Glutamatergic neuron (in vitro differentiated cells): ENCODE data around the gene NOMO2. TPM values are rescaled to one million over a fixed set of nuclear protein-coding genes. Genes with fewer than 3 reads are reported as not detected.
"Not testable (repeated sequence)": the region's sequence is repeated elsewhere in the genome, so short reads cannot be mapped to it uniquely, and the experiment has no call there.

Experiments
- DNase-seq: peaks from one replicate; pipeline ENCODE4 v3.0.0; 2022
- H3K27ac Mint-ChIP-seq: one replicate; pipeline ENCODE4 v1.8.0; 2020; ENCODE audit warnings: mild to moderate bottlenecking, mixed read lengths, inconsistent platforms; ENCODE audit not compliant: unreplicated experiment
- H3K27me3 Mint-ChIP-seq: one replicate; pipeline ENCODE4 v1.8.0; 2020; ENCODE audit warnings: mild to moderate bottlenecking, moderate library complexity, mixed read lengths, inconsistent platforms; ENCODE audit not compliant: unreplicated experiment
- H3K36me3 Mint-ChIP-seq: one replicate; pipeline ENCODE4 v1.8.0; 2020; ENCODE audit warnings: mild to moderate bottlenecking, mixed read lengths, inconsistent platforms; ENCODE audit not compliant: unreplicated experiment
- H3K4me1 Mint-ChIP-seq: one replicate; pipeline ENCODE4 v1.8.0; 2020; ENCODE audit warnings: mild to moderate bottlenecking, low read depth, mixed read lengths, inconsistent platforms; ENCODE audit not compliant: unreplicated experiment
- H3K4me3 Mint-ChIP-seq: one replicate; pipeline ENCODE4 v1.8.0; 2020; ENCODE audit warnings: mild to moderate bottlenecking, mixed read lengths, inconsistent platforms; ENCODE audit not compliant: unreplicated experiment
- H3K9me3 Mint-ChIP-seq: one replicate; pipeline ENCODE4 v1.8.0; 2020; ENCODE audit warnings: mild to moderate bottlenecking, moderate library complexity, mixed read lengths, inconsistent platforms; ENCODE audit not compliant: unreplicated experiment
- total RNA-seq: library from RNA; stranded (reverse); fragmentation: NEBNext Ultra II Directional; extraction: Animal tissue kit (Norgen Biotek cat#: 25700); gene quantifications from one replicate; pipeline ENCODE4 v1.2.1, GENCODE V29; 2021; ENCODE audit not compliant: unreplicated experiment

The NOMO2 gene
- total RNA-seq, 1 donor from 2014 or later, result 83.5 TPM

DNA sequence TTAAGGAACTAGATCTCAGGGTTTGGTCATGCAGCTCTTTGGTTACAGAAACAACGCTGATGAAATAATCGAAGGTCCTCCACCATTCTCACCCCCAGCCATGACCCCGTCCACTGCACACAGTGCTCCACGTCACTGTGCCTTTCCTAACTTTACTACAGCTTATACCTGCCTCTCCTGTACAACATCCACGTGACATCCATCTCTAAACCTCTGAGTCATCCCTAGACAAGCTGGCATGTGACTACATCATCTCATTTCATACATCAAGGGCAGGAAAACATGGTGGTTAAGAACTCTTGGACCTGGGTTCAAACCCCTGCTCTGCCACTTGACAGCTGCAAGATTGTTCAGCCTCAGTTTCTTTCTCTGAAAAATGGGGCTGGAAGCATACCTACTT, 64.9 kb downstream of the NOMO2 start:
- not testable (repeated sequence) for DNase-seq, H3K9me3 Mint-ChIP-seq, H3K27me3 Mint-ChIP-seq, H3K27ac Mint-ChIP-seq, H3K4me1 Mint-ChIP-seq, H3K4me3 Mint-ChIP-seq, H3K36me3 Mint-ChIP-seq

DNA sequence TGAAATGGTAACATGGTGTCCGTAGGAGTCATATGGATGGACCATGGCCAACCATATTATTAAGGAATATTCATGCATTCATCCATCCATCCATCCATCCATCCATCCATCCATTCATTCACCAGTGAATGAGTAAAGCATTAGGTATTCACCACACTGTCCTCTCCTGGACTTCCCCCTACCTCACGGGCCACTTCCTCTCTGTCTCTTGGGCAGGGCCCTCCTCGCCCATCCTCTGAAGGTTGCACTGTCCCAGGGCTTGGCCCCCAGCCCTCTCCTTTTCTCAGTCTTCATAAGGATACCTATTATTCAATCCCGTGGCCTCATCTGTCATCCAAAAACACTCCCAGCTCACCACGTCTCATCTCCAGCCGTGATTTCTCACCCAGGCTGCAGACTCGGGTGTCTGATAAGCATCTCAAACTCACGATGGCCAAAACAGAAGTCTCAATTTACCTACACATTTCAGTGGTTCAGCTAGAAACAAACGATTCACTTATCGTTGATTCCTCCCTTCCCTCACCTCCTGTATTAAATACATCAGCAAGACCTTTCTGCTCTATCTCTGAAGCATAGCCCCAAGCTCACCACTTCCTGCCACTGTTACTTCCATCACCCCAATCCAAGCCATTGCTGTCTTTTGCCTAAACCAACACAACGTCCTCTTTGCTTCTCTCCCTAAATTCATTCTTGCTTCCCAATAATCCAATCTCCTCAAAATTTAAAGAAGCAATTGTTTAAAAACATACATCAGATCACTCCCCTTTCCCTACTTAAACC, 69.6 kb downstream of the NOMO2 start:
- H3K27me3 Mint-ChIP-seq, DNase-seq, H3K36me3 Mint-ChIP-seq, H3K4me1 Mint-ChIP-seq, H3K27ac Mint-ChIP-seq, H3K9me3 Mint-ChIP-seq, H3K4me3 Mint-ChIP-seq: not testable (repeated sequence)

DNA sequence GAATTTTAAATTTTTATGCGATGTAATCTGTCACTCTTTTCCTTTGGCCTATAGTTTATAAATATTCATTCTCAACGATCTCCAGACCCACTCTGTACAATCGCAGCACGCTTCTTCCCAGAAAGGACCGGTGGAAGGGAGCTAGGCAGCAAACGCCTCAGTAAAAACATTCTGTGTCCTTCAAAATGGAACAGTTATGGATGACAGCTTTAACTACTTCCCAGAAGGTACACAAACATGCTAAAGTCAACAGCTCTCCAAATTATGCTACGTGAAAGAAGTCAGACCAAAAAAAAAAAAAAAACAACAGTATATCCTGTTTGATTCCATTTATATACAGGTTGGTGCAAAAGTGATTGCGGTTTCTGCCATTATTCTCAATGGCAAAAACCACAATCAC, 125.9 kb downstream of the NOMO2 start:
- not testable (repeated sequence) for H3K27me3 Mint-ChIP-seq, H3K36me3 Mint-ChIP-seq, H3K9me3 Mint-ChIP-seq, H3K4me3 Mint-ChIP-seq, H3K27ac Mint-ChIP-seq, H3K4me1 Mint-ChIP-seq, DNase-seq

DNA sequence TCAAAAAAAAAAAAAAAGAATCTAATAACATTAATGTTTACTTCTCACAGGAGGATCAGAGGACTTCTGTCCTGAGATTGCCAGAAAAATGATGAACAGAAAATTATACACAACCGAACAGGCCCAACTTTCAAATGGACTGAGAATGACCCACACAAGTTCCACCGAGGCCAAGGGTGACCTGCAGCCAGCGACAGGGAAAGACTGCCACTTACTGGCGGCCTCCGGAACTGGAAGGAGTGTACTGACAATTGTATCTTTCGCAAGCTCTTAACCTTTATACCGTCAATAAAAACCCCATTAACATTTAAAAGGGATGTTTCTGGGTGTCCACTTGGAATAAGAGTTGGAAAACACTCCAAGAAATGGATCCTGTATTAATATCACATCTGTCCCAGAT, 146.1 kb downstream of the NOMO2 start:
- not testable (repeated sequence) for H3K27me3 Mint-ChIP-seq, H3K4me1 Mint-ChIP-seq, H3K36me3 Mint-ChIP-seq, H3K9me3 Mint-ChIP-seq, H3K4me3 Mint-ChIP-seq, DNase-seq, H3K27ac Mint-ChIP-seq

DNA sequence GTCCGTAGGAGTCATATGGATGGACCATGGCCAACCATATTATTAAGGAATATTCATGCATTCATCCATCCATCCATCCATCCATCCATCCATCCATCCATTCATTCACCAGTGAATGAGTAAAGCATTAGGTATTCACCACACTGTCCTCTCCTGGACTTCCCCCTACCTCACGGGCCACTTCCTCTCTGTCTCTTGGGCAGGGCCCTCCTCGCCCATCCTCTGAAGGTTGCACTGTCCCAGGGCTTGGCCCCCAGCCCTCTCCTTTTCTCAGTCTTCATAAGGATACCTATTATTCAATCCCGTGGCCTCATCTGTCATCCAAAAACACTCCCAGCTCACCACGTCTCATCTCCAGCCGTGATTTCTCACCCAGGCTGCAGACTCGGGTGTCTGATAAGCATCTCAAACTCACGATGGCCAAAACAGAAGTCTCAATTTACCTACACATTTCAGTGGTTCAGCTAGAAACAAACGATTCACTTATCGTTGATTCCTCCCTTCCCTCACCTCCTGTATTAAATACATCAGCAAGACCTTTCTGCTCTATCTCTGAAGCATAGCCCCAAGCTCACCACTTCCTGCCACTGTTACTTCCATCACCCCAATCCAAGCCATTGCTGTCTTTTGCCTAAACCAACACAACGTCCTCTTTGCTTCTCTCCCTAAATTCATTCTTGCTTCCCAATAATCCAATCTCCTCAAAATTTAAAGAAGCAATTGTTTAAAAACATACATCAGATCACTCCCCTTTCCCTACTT, 152.2 kb downstream of the NOMO2 start:
- not testable (repeated sequence) for DNase-seq, H3K4me1 Mint-ChIP-seq, H3K27me3 Mint-ChIP-seq, H3K4me3 Mint-ChIP-seq, H3K36me3 Mint-ChIP-seq, H3K9me3 Mint-ChIP-seq, H3K27ac Mint-ChIP-seq

DNA sequence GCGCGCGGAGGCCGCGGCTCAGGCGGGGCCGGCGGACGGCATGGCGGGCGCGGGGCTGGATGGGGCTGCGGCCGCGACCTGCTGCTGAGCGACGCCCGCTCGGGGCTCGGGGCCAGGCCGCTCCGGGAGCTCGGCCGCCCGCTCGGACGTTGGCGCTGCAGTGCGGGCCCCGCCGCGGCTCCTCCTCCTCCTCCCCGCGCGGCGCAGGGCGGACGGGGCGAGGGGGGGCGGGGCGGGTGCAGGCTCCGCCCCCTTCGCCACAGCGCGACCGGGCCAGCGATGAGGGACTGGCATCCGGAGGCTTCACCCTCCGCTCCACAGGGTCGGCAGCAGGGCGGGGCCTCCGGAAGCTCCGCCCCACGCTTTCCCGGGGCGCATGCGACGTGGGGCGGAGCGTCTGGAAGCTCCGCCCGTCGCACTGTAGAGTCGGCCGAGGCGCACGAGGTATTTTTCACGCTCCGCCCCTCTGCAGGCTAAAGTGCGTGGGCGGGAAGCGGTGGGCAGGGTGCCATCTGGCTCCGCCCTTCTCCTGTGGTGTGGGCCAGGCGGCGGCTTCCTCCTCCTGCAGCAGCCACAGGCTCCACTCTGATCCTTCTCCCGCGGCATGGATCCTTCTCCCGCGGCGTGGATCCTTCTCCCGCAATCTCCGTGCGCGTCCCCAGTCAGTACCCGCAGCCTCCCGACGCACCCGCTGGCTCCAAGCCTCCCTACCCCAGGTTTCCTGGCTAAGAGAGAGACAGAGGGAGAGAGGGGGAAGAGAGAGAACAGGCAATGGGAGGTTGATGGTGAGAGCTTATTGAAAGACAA, 159.8 kb downstream of the NOMO2 start:
- H3K4me3 Mint-ChIP-seq, H3K27ac Mint-ChIP-seq, H3K36me3 Mint-ChIP-seq, H3K4me1 Mint-ChIP-seq, DNase-seq, H3K27me3 Mint-ChIP-seq, H3K9me3 Mint-ChIP-seq: not testable (repeated sequence)

DNA sequence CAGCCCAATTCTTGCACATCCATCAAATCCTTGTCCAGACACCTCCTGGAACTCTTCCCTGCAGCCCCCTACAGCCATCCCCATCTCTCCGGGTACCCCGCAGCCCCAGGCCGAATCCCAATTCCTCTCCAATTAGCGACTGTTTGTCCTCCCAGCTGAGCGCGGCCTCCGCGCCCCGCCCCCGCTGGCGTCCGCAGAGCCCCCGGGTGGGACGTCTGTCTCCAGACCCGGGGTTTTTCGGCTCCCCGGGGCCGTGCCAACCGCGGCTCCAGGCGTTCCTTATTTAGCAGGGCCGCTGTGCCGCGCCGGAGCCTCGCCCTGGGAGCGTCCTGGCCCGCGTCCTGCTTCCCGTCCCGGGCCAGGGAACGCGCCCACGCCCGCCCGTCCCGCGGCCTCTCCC, 160.7 kb downstream of the NOMO2 start:
- not testable (repeated sequence) for H3K4me1 Mint-ChIP-seq, H3K27me3 Mint-ChIP-seq, H3K4me3 Mint-ChIP-seq, H3K36me3 Mint-ChIP-seq, H3K9me3 Mint-ChIP-seq, H3K27ac Mint-ChIP-seq
- peak; percentile 57 for DNase-seq

DNA sequence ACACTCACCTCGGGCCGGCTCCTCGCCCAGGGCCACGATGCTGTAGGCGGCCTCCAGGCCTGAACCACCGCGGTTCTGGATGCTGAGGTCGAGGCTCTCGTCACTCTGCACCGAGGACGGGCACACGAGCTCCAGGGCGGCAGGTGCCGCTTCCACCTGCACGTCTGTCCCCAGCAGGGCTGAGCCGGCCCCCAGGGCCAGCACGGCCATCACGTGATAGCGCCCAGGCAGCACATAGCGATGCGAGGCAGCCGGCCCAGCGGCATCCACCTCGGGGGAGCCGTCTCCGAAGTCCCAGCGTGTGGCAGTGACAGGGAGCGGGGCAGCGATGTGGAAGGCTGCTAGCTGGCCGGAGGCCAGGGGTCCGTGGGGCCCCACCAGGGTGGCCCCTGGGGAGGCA, 167.5 kb downstream of the NOMO2 start:
- not testable (repeated sequence) for DNase-seq, H3K27me3 Mint-ChIP-seq, H3K9me3 Mint-ChIP-seq, H3K36me3 Mint-ChIP-seq, H3K4me3 Mint-ChIP-seq, H3K4me1 Mint-ChIP-seq, H3K27ac Mint-ChIP-seq

DNA sequence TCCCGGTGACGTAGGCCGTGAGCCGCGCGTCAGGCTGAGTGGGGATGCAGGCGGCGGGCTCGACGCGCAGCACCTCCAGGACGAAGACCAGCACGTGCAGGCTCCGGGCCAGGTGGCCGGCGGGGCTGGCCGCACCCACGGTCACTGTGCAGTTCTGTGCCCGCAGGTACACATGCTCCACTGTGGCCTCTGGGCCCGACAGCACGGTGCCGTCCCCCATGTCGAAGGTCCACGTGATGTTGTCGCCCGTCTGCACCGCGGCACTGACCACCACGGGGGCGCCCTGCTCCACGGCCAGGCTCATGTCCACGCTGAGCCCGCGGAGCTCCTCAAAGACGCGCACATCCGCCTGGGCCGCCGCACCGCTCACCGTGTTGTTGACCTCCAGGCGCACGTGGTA, 174.1 kb downstream of the NOMO2 start:
- DNase-seq, H3K9me3 Mint-ChIP-seq, H3K27me3 Mint-ChIP-seq, H3K4me1 Mint-ChIP-seq, H3K27ac Mint-ChIP-seq, H3K4me3 Mint-ChIP-seq, H3K36me3 Mint-ChIP-seq: not testable (repeated sequence)

DNA sequence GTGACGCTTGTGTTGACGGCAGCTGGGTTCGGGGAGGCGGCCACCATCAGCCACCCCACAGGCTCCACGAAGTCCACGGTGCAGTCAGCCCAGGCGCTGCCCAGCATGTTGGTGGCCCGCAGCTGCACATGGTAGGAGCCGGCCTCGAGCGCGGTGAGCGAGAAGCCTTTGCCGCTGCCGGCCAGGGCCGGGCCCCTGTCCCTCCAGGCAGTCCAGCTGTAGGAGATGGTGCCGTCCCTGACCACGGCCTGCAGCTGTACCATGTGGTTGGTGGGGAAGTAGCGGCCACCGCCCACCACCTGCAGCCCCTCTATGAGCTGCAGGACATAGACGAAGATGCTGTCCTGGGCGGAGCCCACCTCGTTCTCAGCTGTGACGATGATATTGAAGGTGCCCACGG, 175.4 kb downstream of the NOMO2 start:
- not testable (repeated sequence) for H3K27me3 Mint-ChIP-seq, H3K4me3 Mint-ChIP-seq, H3K27ac Mint-ChIP-seq, H3K36me3 Mint-ChIP-seq, H3K9me3 Mint-ChIP-seq, H3K4me1 Mint-ChIP-seq, DNase-seq

DNA sequence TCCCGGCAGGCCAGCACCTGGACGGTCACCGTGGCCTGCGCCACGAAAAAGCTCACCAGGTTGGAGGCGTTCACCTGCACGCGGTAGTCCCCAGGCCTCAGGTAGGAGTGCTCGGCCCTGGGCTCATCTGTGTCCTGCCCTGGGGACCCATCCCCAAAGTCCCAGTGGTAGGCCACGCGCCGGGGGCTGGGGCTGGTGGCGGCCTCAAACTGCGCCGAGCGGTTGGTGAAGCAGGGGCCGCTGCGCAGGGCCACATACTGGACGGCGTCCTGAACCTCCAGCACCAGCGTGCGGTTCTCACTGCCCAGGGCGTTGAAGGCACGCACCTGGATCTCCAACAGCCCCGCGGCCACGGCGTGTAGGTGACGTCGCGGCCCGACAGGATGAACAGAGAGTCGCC, 176.6 kb downstream of the NOMO2 start:
- not testable (repeated sequence) for H3K4me3 Mint-ChIP-seq, H3K9me3 Mint-ChIP-seq, H3K36me3 Mint-ChIP-seq, H3K27ac Mint-ChIP-seq, DNase-seq, H3K27me3 Mint-ChIP-seq, H3K4me1 Mint-ChIP-seq

DNA sequence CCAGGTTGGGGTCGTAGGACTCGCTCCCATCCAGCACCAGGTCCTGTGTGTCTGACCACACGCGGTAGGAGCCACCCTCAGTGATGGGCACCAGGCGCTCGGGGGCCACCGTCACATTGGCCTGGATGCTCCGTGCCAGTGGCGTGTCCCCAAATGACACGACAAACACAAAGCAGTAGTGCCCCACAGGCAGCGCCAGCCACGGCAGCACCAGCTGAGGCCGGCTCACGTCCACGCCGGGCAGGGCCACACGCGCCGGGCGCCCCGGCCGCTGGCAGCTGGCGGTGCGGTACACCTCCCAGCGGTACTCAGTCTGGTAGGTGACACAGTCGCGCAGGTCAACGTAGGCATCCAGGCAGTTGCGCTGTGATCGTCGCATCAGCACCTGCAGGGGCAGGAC, 177.0 kb downstream of the NOMO2 start:
- H3K36me3 Mint-ChIP-seq, H3K4me3 Mint-ChIP-seq, H3K4me1 Mint-ChIP-seq, DNase-seq, H3K27me3 Mint-ChIP-seq, H3K9me3 Mint-ChIP-seq, H3K27ac Mint-ChIP-seq: not testable (repeated sequence)
